CD14-positive monocyte (primary cell): Measurements from ENCODE around the gene KRTAP5-4. TPM values are rescaled to one million over a fixed set of nuclear protein-coding genes. Genes with fewer than 3 reads are reported as not detected.

Experiments used
- DNase-seq, 3 donors: peaks; one replicate each; pipeline ENCODE4 v3.0.0-alpha.2; 2011 to 2022
- H2AFZ ChIP-seq: 2 replicates; pipeline ENCODE4 v1.6.0; 2012; ENCODE audit warnings: mild to moderate bottlenecking, low read depth, low read length, inconsistent platforms; ENCODE audit not compliant: insufficient read depth, poor library complexity, severe bottlenecking
- H3K27ac ChIP-seq, 2 donors: 1 replicate in 1 of 2; 2 replicates in 1 of 2; pipeline ENCODE4 v1.5.1; 2012 to 2013; ENCODE audit warnings: low read length in 2 of 2, control low read depth in 1 of 2, inconsistent platforms in 1 of 2, low read depth in 1 of 2, mild to moderate bottlenecking in 1 of 2
- H3K27me3 ChIP-seq, 2 donors: one replicate each; pipeline versions ENCODE4 v1.6.0 to v1.6.1; 2011 to 2013; ENCODE audit warnings: low read length in 2 of 2; ENCODE audit not compliant: control insufficient read depth in 2 of 2, insufficient read depth in 2 of 2
- H3K36me3 ChIP-seq, 2 donors: replicated peaks in 1 of 2; 1 replicate in 1 of 2; 2 replicates in 1 of 2; pipeline versions ENCODE4 v1.5.1 to v1.6.1; 2012 to 2013; ENCODE audit warnings: low read length in 2 of 2, control low read depth in 1 of 2, inconsistent platforms in 1 of 2, mild to moderate bottlenecking in 1 of 2; ENCODE audit not compliant: insufficient read depth in 2 of 2, control insufficient read depth in 1 of 2
- H3K4me1 ChIP-seq, 2 donors: 1 replicate in 1 of 2; 2 replicates in 1 of 2; pipeline versions ENCODE4 v1.5.1 to v1.6.1; 2012 to 2013; ENCODE audit warnings: low read length in 2 of 2, control low read depth in 1 of 2, inconsistent platforms in 1 of 2, mild to moderate bottlenecking in 1 of 2, moderate library complexity in 1 of 2; ENCODE audit not compliant: insufficient read depth in 2 of 2, control insufficient read depth in 1 of 2
- H3K4me2 ChIP-seq: replicated peaks from 2 replicates; pipeline ENCODE3; 2012; ENCODE audit warnings: low read length, moderate library complexity, mild to moderate bottlenecking; ENCODE audit not compliant: poor library complexity, severe bottlenecking; ENCODE audit errors: extremely low read depth
- H3K4me3 ChIP-seq, 3 experiments: fragments of 200-600 bp in 1 of 3; sonication (generic) in 1 of 3; replicated peaks in 1 of 3; 1 replicate in 2 of 3; 2 replicates in 1 of 3; pipeline ENCODE4 v1.5.1; 2011 to 2013; ENCODE audit warnings: low read length in 3 of 3, mild to moderate bottlenecking in 3 of 3, control low read depth in 2 of 3, low read depth in 2 of 3, inconsistent platforms in 1 of 3, moderate library complexity in 1 of 3
- H3K79me2 ChIP-seq: 2 replicates; pipeline ENCODE4 v1.6.0; 2012; ENCODE audit warnings: mild to moderate bottlenecking, control low read depth, inconsistent platforms, low read length, moderate library complexity; ENCODE audit not compliant: insufficient read depth
- H3K9ac ChIP-seq: 2 replicates; pipeline ENCODE4 v1.6.0; 2017; ENCODE audit warnings: low read length, mild to moderate bottlenecking; ENCODE audit not compliant: insufficient read depth, poor library complexity, severe bottlenecking
- H3K9me3 ChIP-seq, 2 donors: replicated peaks in 1 of 2; 1 replicate in 1 of 2; 2 replicates in 1 of 2; pipeline versions ENCODE4 v1.5.1 to v1.6.1; 2012 to 2013; ENCODE audit warnings: low read length in 2 of 2, control low read depth in 1 of 2; ENCODE audit not compliant: control insufficient read depth in 1 of 2, insufficient read depth in 1 of 2
- H4K20me1 ChIP-seq: 2 replicates; pipeline ENCODE4 v1.6.0; 2012; ENCODE audit warnings: mild to moderate bottlenecking, low read length, control low read depth, moderate library complexity; ENCODE audit not compliant: insufficient read depth
- H3K27ac Mint-ChIP-seq, 7 donors: one replicate each; pipeline ENCODE4 v1.8.0; 2020; ENCODE audit warnings: mild to moderate bottlenecking in 7 of 7, mixed read lengths in 7 of 7, moderate library complexity in 6 of 7, inconsistent platforms in 2 of 7
- H3K27me3 Mint-ChIP-seq, 3 donors: one replicate each; pipeline ENCODE4 v1.8.0; 2021 to 2022; ENCODE audit warnings: low read depth in 3 of 3, mild to moderate bottlenecking in 3 of 3, mixed read lengths in 3 of 3, moderate library complexity in 3 of 3, inconsistent platforms in 1 of 3
- H3K36me3 Mint-ChIP-seq, 2 donors: one replicate each; pipeline ENCODE4 v1.8.0; 2020; ENCODE audit warnings: mixed read lengths in 2 of 2, inconsistent platforms in 1 of 2, mild to moderate bottlenecking in 1 of 2
- H3K4me1 Mint-ChIP-seq: one replicate; pipeline ENCODE4 v1.8.0; 2020; ENCODE audit warnings: mild to moderate bottlenecking, mixed read lengths
- H3K4me3 Mint-ChIP-seq, 2 donors: one replicate each; pipeline ENCODE4 v1.8.0; 2020; ENCODE audit warnings: mild to moderate bottlenecking in 2 of 2, mixed read lengths in 2 of 2, moderate library complexity in 1 of 2
- H3K9me3 Mint-ChIP-seq, 7 donors: one replicate each; pipeline ENCODE4 v1.8.0; 2020 to 2022; ENCODE audit warnings: mixed read lengths in 7 of 7, mild to moderate bottlenecking in 6 of 7, moderate library complexity in 6 of 7, inconsistent platforms in 2 of 7
- CTCF ChIP-seq: fragments of 200-600 bp; IDR thresholded peaks from one replicate; pipeline ENCODE4 v1.8.0; 2022; ENCODE audit warnings: antibody characterized with exemption, mild to moderate bottlenecking
- WGBS: methylation state at CpG from one replicate; pipeline ENCODE4 v1.1.5; 2013; ENCODE audit warnings: missing lambda C conversion rate; ENCODE audit not compliant: insufficient coverage; 5-methylcytosine and 5-hydroxymethylcytosine counted together
- intact Hi-C, 2 donors: fragments of 100-400 bp; cut with micrococcal nuclease; formaldehyde crosslinking; loops; one replicate each; pipeline versions ENCODE4 v1.15.0 to v1.15.1; 2023
- polyA plus RNA-seq, 3 donors: library from polyadenylated mRNA; depleted of rRNA in 1 of 3; unstranded in 2 of 3; stranded (reverse) in 1 of 3; fragments of 300-500 nt in 2 of 3; fragments of >200 nt in 1 of 3; fragmentation: Illumina TruSeq in 2 of 3; gene quantifications; 1 replicate in 2 of 3; 2 replicates in 1 of 3; pipeline ENCODE4 v1.2.3, GENCODE V29; 2012 to 2021

KRTAP5-4 gene
- polyA plus RNA-seq, 3 donors = not detected

- H3K4me3 ChIP-seq = no peak overlapping the region
- H3K4me1 ChIP-seq = no peaks in the 10 kb centered on the region
- H3K9me3 Mint-ChIP-seq = no peaks in the 10 kb centered on the region
- no peak overlapping the region for H2AFZ ChIP-seq
- H3K27ac Mint-ChIP-seq = peak overlapping the region in 1 of 7 donors; percentile 18
- no peak overlapping the region for H3K9ac ChIP-seq
- intact Hi-C loops = loop anchor here (5.0 kb wide), 2 partner anchors 41 to 506 kb away; no protein-coding TSS in a partner anchor
- H3K4me3 Mint-ChIP-seq = peak overlapping the region in 1 of 2 donors; percentile 40
- no peaks in the 10 kb centered on the region for H4K20me1 ChIP-seq
- H3K36me3 ChIP-seq = no peaks in the 10 kb centered on the region
- H3K27ac ChIP-seq = no peak overlapping the region
- H3K4me2 ChIP-seq = no peak overlapping the region
- no peak for TF ChIP-seq CTCF
- H3K4me1 Mint-ChIP-seq = peaks cover 3% of the 10 kb centered on the region
- no peaks in the 10 kb centered on the region for H3K36me3 Mint-ChIP-seq
- H3K27me3 ChIP-seq = peaks cover 0 to 18% of the 10 kb centered on the region in 2 donors
- H3K79me2 ChIP-seq = no peaks in the 10 kb centered on the region
- no peak for DNase-seq
- peaks cover 14 to 32% (median 14%) of the 10 kb centered on the region in 3 donors for H3K27me3 Mint-ChIP-seq
- H3K9me3 ChIP-seq = no peaks in the 10 kb centered on the region
- WGBS = 88% methylated on average over 5 of the region's 7 CpGs
Observed at GRCh38 chr11:1651411-1651980, 29.6 kb upstream of the KRTAP5-4 start.

DNA sequence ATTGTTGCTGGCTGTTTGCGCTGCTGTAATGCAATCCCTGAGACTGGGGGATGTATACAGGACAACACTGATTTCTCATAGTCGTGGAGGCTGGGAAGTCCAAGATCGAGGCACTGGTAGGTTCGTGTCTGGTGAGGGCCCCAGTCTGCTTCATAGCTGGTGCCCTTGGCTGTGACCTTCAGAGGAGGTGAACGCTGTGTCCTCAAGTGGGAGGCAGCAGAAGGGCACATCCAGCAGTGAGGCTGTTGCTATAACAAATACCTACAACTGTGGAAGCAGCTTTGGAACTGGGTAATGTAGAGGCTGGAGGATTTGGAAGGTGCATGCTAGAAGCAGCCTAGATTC is 29.0 kb upstream of the KRTAP5-4 start:
- H3K9me3 ChIP-seq = no peaks in the 10 kb centered on the region
- no peak for DNase-seq
- no peaks in the 10 kb centered on the region for H3K9me3 Mint-ChIP-seq
- H3K9ac ChIP-seq = no peak overlapping the region
- H3K4me1 Mint-ChIP-seq = peaks cover 3% of the 10 kb centered on the region
- no peak overlapping the region for H3K27ac Mint-ChIP-seq
- intact Hi-C loops = loop anchor here (5.0 kb wide), 2 partner anchors 41 to 506 kb away; no protein-coding TSS in a partner anchor
- WGBS = 71% methylated on average over 5 of the region's 5 CpGs
- H3K27me3 Mint-ChIP-seq = peaks cover 14 to 34% (median 19%) of the 10 kb centered on the region in 3 donors
- no peak overlapping the region for H3K4me3 ChIP-seq
- H3K27ac ChIP-seq = no peak overlapping the region
- H3K79me2 ChIP-seq = no peaks in the 10 kb centered on the region
- no peaks in the 10 kb centered on the region for H3K4me1 ChIP-seq
- H3K36me3 Mint-ChIP-seq = no peaks in the 10 kb centered on the region
- H3K4me3 Mint-ChIP-seq = no peak overlapping the region
- no peak overlapping the region for H3K4me2 ChIP-seq
- peaks cover 0 to 18% of the 10 kb centered on the region in 2 donors for H3K27me3 ChIP-seq
- no peak overlapping the region for H2AFZ ChIP-seq
- H3K36me3 ChIP-seq = no peaks in the 10 kb centered on the region
- no peak for TF ChIP-seq CTCF
- no peaks in the 10 kb centered on the region for H4K20me1 ChIP-seq
